ENCODE data around the gene CILP2.

Gene CILP2

GRCh38 chr19:19506592-19506991 lies 31.5 kb upstream of the CILP2 start:
- DNase-seq (ENCODE audit: low spot score): no peak
- in situ Hi-C loops (cut with MboI; ENCODE audit: low sequenced_read_pairs, unreplicated experiment): no loop called here
- no peak for TF ChIP-seq CTCF (IDR thresholded peaks at IDR 0.05; ENCODE audit: borderline replicate concordance, control extremely low read depth, extremely low read depth, insufficient read depth, missing control alignments)

- no peak for TF ChIP-seq CTCF (IDR thresholded peaks at IDR 0.05; ENCODE audit: borderline replicate concordance, control extremely low read depth, extremely low read depth, insufficient read depth, missing control alignments)
- in situ Hi-C loops (cut with MboI; ENCODE audit: low sequenced_read_pairs, unreplicated experiment): no loop called here
- DNase-seq (ENCODE audit: low spot score): no peak
Measured at GRCh38 chr19:19507354-19507753, 30.7 kb upstream of the CILP2 start.

GRCh38 chr19:19508217-19508616 lies 29.8 kb upstream of the CILP2 start:
- DNase-seq (ENCODE audit: low spot score): no peak
- no peak for TF ChIP-seq CTCF (IDR thresholded peaks at IDR 0.05; ENCODE audit: borderline replicate concordance, control extremely low read depth, extremely low read depth, insufficient read depth, missing control alignments)
- in situ Hi-C loops (cut with MboI; ENCODE audit: low sequenced_read_pairs, unreplicated experiment): no loop called here

DNA sequence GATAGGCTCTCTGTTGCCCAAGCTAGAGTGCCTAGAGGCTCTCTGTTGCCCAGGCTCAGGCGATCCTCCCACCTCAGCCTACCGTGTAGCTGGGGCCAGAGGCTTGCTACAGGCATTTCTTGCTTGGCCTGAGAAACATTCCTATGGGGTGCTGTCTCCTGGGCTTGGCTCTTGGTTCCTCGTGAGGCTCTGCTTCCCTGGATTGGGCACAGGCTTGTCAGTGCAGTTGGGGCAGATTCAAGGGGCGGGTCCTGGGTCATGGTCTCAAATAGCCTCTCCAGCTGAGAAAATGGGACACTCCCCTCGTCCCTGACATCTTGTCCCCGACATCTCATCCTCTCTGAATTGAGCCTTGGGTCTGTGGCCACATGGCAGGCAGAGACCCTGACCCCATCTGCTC lies 27.6 kb upstream of the CILP2 start:
- no peak for TF ChIP-seq CTCF (IDR thresholded peaks at IDR 0.05; ENCODE audit: borderline replicate concordance, control extremely low read depth, extremely low read depth, insufficient read depth, missing control alignments)
- no peak for DNase-seq (ENCODE audit: low spot score)
- in situ Hi-C loops (cut with MboI; ENCODE audit: low sequenced_read_pairs, unreplicated experiment): no loop called here

DNA sequence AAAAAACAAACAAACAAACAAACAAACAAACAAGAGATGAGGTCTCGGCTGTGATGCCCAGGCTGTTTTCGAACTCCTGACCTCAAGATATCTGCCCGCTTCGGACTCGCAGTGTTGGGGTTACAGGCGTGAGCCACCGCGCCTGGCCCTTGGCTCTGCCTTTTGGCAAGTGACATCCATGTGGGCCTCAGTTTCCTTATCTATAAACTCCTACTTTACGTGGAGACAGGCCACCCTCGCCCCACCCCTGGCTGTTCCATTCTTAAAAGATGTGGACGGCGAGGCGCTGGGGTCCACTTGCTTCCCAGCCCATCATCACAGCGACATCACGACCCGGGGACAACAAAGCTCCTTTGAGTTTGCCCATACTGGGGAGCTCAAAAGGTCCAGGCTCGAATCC lies 24.4 kb upstream of the CILP2 start:
- TF ChIP-seq CTCF (IDR thresholded peaks at IDR 0.05; ENCODE audit: borderline replicate concordance, control extremely low read depth, extremely low read depth, insufficient read depth, missing control alignments): no peak
- in situ Hi-C loops (cut with MboI; ENCODE audit: low sequenced_read_pairs, unreplicated experiment): no loop called here

GRCh38 chr19:19514215-19514657 lies 23.8 kb upstream of the CILP2 start:
- in situ Hi-C loops (cut with MboI; ENCODE audit: low sequenced_read_pairs, unreplicated experiment): no loop called here
- DNase-seq (ENCODE audit: low spot score): no peak
- TF ChIP-seq CTCF (IDR thresholded peaks at IDR 0.05; ENCODE audit: borderline replicate concordance, control extremely low read depth, extremely low read depth, insufficient read depth, missing control alignments): no peak

More for the DNA sequence above, 24.4 kb upstream of the CILP2 start:
- no peak for DNase-seq (ENCODE audit: low spot score)

All from GM13976 (cell line).